IPS-20b (cell line): ENCODE results near the gene TTC21A.

Experiments used
- H3K27ac ChIP-seq: one replicate; pipeline ENCODE4 v1.5.1; 2013; ENCODE audit warnings: low read length
- H3K27me3 ChIP-seq: 2 replicates; pipeline ENCODE4 v1.6.1; 2013; ENCODE audit warnings: mild to moderate bottlenecking, low read length, inconsistent platforms; ENCODE audit not compliant: insufficient read depth
- H3K36me3 ChIP-seq: 2 replicates; pipeline ENCODE4 v1.6.1; 2013; ENCODE audit warnings: low read depth, mild to moderate bottlenecking, inconsistent platforms, low read length, moderate library complexity; ENCODE audit not compliant: insufficient read depth
- H3K4me1 ChIP-seq: 2 replicates; pipeline ENCODE4 v1.6.1; 2013; ENCODE audit warnings: mild to moderate bottlenecking, control low read depth, inconsistent platforms, low read length, moderate library complexity; ENCODE audit not compliant: insufficient read depth
- H3K4me3 ChIP-seq: 2 replicates; pipeline ENCODE4 v1.5.1; 2013; ENCODE audit warnings: mild to moderate bottlenecking, low read length, inconsistent platforms
- H3K9ac ChIP-seq: 2 replicates; pipeline ENCODE4 v1.6.1; 2013; ENCODE audit warnings: low read depth, mild to moderate bottlenecking, inconsistent platforms, low read length, moderate library complexity
- H3K9me3 ChIP-seq: 2 replicates; pipeline ENCODE4 v1.6.1; 2013; ENCODE audit warnings: mild to moderate bottlenecking, low read depth, low read length, inconsistent platforms; ENCODE audit not compliant: insufficient read depth

Gene TTC21A

GRCh38 chr3:39133822-39134221 lies 26.3 kb downstream of the TTC21A start:
- H3K9me3 ChIP-seq, result no peaks in the 10 kb centered on the region
- no peaks in the 10 kb centered on the region for H3K27me3 ChIP-seq
- no peak overlapping the region for H3K4me3 ChIP-seq
- H3K36me3 ChIP-seq, result no peaks in the 10 kb centered on the region
- H3K9ac ChIP-seq, result no peak overlapping the region
- H3K4me1 ChIP-seq, result no peaks in the 10 kb centered on the region
- no peak overlapping the region for H3K27ac ChIP-seq

- Histone ChIP-seq H3K4me1 (no peaks in the 10 kb centered on the region), H3K36me3 (no peaks in the 10 kb centered on the region), H3K27ac (no peak overlapping the region), H3K9me3 (no peaks in the 10 kb centered on the region), H3K9ac (no peak overlapping the region), H3K4me3 (no peak overlapping the region), H3K27me3 (no peaks in the 10 kb centered on the region)
Measured at GRCh38 chr3:39134305-39134704, 26.8 kb downstream of the TTC21A start.

GRCh38 chr3:39135170-39135805 lies 27.8 kb downstream of the TTC21A start:
- Histone ChIP-seq H3K9ac (no peak overlapping the region), H3K9me3 (no peaks in the 10 kb centered on the region), H3K27ac (no peak overlapping the region), H3K27me3 (no peaks in the 10 kb centered on the region), H3K36me3 (no peaks in the 10 kb centered on the region), H3K4me3 (no peak overlapping the region), H3K4me1 (no peaks in the 10 kb centered on the region)

- H3K36me3 ChIP-seq, result peaks cover 5% of the 10 kb centered on the region; the same call in 1 of the 2 replicates
- no peak overlapping the region for H3K9ac ChIP-seq
- no peak overlapping the region for H3K4me3 ChIP-seq
- no peaks in the 10 kb centered on the region for H3K9me3 ChIP-seq
- H3K27me3 ChIP-seq, result no peaks in the 10 kb centered on the region
- no peak overlapping the region for H3K27ac ChIP-seq
- H3K4me1 ChIP-seq, result no peaks in the 10 kb centered on the region
Measured at GRCh38 chr3:39136533-39137434, 29.3 kb downstream of the TTC21A start.

GRCh38 chr3:39137435-39137936 lies 30.0 kb downstream of the TTC21A start:
- Histone ChIP-seq H3K9ac (no peak overlapping the region), H3K36me3 (peaks cover 12% of the 10 kb centered on the region), H3K9me3 (no peaks in the 10 kb centered on the region), H3K27me3 (no peaks in the 10 kb centered on the region), H3K27ac (no peak overlapping the region), H3K4me1 (no peaks in the 10 kb centered on the region), H3K4me3 (no peak overlapping the region)

GRCh38 chr3:39137991-39138803 lies 30.7 kb downstream of the TTC21A start:
- H3K9ac ChIP-seq, result no peak overlapping the region
- no peaks in the 10 kb centered on the region for H3K9me3 ChIP-seq
- H3K4me3 ChIP-seq, result no peak overlapping the region
- no peaks in the 10 kb centered on the region for H3K4me1 ChIP-seq
- H3K27me3 ChIP-seq, result no peaks in the 10 kb centered on the region
- H3K27ac ChIP-seq, result no peak overlapping the region
- peaks cover 19% of the 10 kb centered on the region for H3K36me3 ChIP-seq

GRCh38 chr3:39138804-39139415 lies 31.4 kb downstream of the TTC21A start:
- H3K27ac ChIP-seq, result no peak overlapping the region
- peaks cover 26% of the 10 kb centered on the region for H3K36me3 ChIP-seq
- H3K9ac ChIP-seq, result no peak overlapping the region
- no peaks in the 10 kb centered on the region for H3K9me3 ChIP-seq
- no peak overlapping the region for H3K4me3 ChIP-seq
- H3K4me1 ChIP-seq, result no peaks in the 10 kb centered on the region
- no peaks in the 10 kb centered on the region for H3K27me3 ChIP-seq

GRCh38 chr3:39139442-39139841 lies 32.0 kb downstream of the TTC21A start:
- Histone ChIP-seq H3K4me3 (no peak overlapping the region), H3K36me3 (peaks cover 31% of the 10 kb centered on the region), H3K9me3 (no peaks in the 10 kb centered on the region), H3K9ac (no peak overlapping the region), H3K27me3 (no peaks in the 10 kb centered on the region), H3K4me1 (no peaks in the 10 kb centered on the region), H3K27ac (no peak overlapping the region)

- H3K36me3 ChIP-seq, result peaks cover 42% of the 10 kb centered on the region
- no peak overlapping the region for H3K27ac ChIP-seq
- no peaks in the 10 kb centered on the region for H3K27me3 ChIP-seq
- H3K4me3 ChIP-seq, result no peak overlapping the region
- H3K9me3 ChIP-seq, result no peaks in the 10 kb centered on the region
- no peak overlapping the region for H3K9ac ChIP-seq
- no peaks in the 10 kb centered on the region for H3K4me1 ChIP-seq
Measured at GRCh38 chr3:39140341-39140971, 33.0 kb downstream of the TTC21A start.

GRCh38 chr3:39141171-39141995 lies 33.9 kb downstream of the TTC21A start:
- Histone ChIP-seq H3K9me3 (no peaks in the 10 kb centered on the region), H3K4me3 (no peak overlapping the region), H3K27ac (no peak overlapping the region), H3K4me1 (no peaks in the 10 kb centered on the region; the same call in 1 of the 2 replicates), H3K9ac (no peak overlapping the region), H3K36me3 (peaks cover 51% of the 10 kb centered on the region), H3K27me3 (no peaks in the 10 kb centered on the region)
